Skeletal muscle tissue (tissue), 4 donors: ENCODE results near the gene FRMD5. TPM values are rescaled to one million over a fixed set of nuclear protein-coding genes. Genes with fewer than 3 reads are reported as not detected.

Experiments
- H3K27ac ChIP-seq: one replicate; pipeline ENCODE4 v1.7.0; 2013; ENCODE audit warnings: mild to moderate bottlenecking, low read depth, low read length, inconsistent platforms
- H3K27me3 ChIP-seq, 3 donors: one replicate each; pipeline ENCODE4 v1.7.0; 2013; ENCODE audit warnings: low read length in 3 of 3; ENCODE audit not compliant: control insufficient read depth in 3 of 3, insufficient read depth in 3 of 3
- H3K36me3 ChIP-seq, 3 donors: one replicate each; pipeline ENCODE4 v1.7.0; 2013; ENCODE audit warnings: low read length in 3 of 3; ENCODE audit not compliant: control insufficient read depth in 3 of 3, insufficient read depth in 3 of 3
- H3K4me1 ChIP-seq, 3 donors: one replicate each; pipeline ENCODE4 v1.7.0; 2013; ENCODE audit warnings: low read length in 3 of 3, mild to moderate bottlenecking in 3 of 3; ENCODE audit not compliant: control insufficient read depth in 3 of 3, insufficient read depth in 3 of 3
- H3K4me3 ChIP-seq, 3 donors: one replicate each; pipeline ENCODE4 v1.7.0; 2013; ENCODE audit warnings: low read length in 3 of 3
- H3K9ac ChIP-seq, 3 donors: one replicate each; pipeline ENCODE4 v1.7.0; 2013; ENCODE audit warnings: low read length in 3 of 3, mild to moderate bottlenecking in 3 of 3, moderate library complexity in 2 of 3, low read depth in 1 of 3
- H3K9me3 ChIP-seq, 3 donors: one replicate each; pipeline ENCODE4 v1.7.0; 2013; ENCODE audit warnings: low read length in 3 of 3; ENCODE audit not compliant: control insufficient read depth in 3 of 3
- total RNA-seq: library from RNA; depleted of rRNA; stranded (reverse); fragments of >200 nt; gene quantifications from one replicate; pipeline ENCODE4 v1.2.3, GENCODE V29; 2014
- donor health status: Osteomylitis.

FRMD5 gene
- total RNA-seq, 1 donor from 2014 or later = 3.7 TPM

DNA sequence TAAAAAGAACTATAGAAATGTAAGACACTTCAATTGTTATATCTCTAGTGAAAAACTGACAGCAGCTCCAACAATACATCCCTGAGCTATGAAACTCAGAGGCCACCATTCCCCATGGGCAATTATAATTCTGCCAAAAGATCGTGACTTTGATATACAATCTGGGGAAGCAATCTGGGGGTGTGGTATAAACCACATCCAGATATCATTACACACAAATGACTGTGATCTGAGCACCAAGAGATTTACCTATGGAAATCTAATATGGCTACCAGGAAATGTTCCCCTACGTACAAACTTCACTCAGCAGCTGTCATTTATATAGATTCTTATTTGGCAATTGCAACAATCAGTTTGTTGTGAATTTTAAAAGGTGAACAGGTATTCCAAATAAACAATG is 110.3 kb downstream of the FRMD5 start:
- no peak overlapping the region for H3K4me3 ChIP-seq
- no peaks in the 10 kb centered on the region for H3K36me3 ChIP-seq
- H3K27me3 ChIP-seq = no peaks in the 10 kb centered on the region
- no peaks in the 10 kb centered on the region for H3K9me3 ChIP-seq
- H3K4me1 ChIP-seq = no peaks in the 10 kb centered on the region
- H3K9ac ChIP-seq = no peak overlapping the region
- no peak overlapping the region for H3K27ac ChIP-seq

DNA sequence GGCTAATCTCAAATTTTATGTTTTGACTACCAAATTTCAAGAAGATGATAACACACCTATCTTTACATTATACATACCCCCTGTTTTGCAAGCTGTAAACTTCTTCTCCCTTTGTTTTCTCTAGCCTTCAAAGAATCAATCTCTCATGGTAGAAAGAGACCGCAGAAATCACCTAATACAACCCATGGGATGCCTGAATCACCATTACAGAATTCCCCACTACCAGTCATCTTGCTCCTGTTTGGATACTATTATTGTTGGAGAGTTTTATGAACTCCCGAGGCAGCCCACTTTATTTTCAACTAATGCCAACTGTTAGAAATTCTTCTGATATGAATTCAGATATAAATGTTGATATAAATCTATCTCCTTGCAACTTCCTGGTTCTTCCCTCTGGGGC is 110.9 kb downstream of the FRMD5 start:
- no peaks in the 10 kb centered on the region for H3K36me3 ChIP-seq
- H3K4me1 ChIP-seq = no peaks in the 10 kb centered on the region
- no peaks in the 10 kb centered on the region for H3K9me3 ChIP-seq
- no peaks in the 10 kb centered on the region for H3K27me3 ChIP-seq
- H3K4me3 ChIP-seq = no peak overlapping the region
- H3K27ac ChIP-seq = no peak overlapping the region
- H3K9ac ChIP-seq = no peak overlapping the region

DNA sequence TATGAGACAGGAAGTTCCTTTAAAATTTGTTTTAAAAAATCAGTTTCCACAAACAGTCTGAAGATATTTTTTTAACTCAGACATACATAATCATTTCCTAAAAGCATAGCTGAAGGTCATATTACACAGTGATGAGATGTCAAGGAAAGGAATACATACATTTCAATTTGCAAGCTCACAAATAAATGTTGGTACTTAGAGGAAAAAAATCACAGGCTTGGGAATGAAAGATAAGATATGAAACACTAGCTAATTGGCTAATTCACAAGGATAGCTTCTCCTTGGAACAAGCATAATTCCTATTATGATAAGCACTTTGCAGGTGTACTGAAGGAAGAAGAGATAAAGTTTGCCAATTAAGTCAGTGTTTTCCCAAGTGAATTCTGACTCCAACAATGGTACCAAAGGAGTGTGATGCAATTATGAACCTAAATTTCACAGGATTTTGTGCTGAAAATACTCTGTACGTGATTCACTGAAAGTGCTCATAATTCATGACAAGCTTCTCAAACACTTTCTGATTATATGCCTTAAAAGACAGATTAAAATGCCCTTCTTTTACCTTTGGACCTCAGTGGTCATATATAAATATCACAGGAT is 112.4 kb downstream of the FRMD5 start:
- Histone ChIP-seq H3K9me3 (no peaks in the 10 kb centered on the region), H3K27ac (no peak overlapping the region), H3K4me3 (no peak overlapping the region), H3K4me1 (no peaks in the 10 kb centered on the region), H3K9ac (no peak overlapping the region), H3K36me3 (no peaks in the 10 kb centered on the region), H3K27me3 (no peaks in the 10 kb centered on the region)

DNA sequence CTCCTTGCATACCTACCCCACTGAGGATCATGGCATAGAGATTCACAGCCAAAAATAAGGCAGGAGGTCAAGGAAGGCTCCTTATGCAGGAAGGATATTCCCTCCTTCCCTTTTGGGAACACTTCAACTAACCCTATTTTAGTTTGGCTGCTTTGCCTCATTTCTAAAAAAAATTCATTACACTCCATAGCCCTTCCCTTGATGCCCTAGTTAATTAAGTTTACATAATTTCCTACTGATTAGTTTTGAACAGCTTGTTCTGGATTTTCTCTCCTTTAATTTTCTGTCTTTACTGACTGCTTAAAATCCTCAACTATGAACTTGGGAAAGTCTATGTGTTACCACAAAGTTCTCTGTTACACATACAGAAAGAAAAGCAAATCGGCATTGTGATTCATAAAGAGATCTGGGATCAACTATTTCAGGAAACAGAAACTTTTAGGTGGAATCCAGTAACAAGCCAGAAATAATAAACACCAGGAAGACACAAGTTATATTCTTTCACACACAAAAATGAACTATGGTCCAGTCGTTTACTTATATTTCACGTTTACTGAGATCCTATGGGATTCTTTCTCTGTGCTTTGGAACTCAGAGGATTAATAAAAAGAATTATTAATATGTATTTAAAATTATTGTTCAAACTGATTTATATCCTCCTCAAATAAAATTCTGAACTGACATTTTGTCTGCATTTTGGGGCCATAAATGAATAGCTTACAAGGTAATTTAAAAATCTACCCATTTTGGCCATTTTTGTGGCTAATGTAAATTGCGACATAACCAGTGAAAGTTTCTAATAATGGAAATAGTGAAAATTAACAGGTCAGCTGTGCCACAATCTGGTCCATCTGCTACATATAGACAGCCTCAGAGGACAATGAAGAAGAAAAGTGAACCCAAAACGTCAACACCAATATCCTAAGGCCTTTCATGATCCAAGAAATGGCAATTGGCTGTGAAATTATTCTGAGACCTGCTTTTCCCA is 113.8 kb downstream of the FRMD5 start:
- Histone ChIP-seq H3K36me3 (no peaks in the 10 kb centered on the region), H3K27ac (no peak overlapping the region), H3K9ac (no peak overlapping the region), H3K9me3 (no peaks in the 10 kb centered on the region), H3K4me1 (no peaks in the 10 kb centered on the region), H3K27me3 (no peaks in the 10 kb centered on the region), H3K4me3 (no peak overlapping the region)

DNA sequence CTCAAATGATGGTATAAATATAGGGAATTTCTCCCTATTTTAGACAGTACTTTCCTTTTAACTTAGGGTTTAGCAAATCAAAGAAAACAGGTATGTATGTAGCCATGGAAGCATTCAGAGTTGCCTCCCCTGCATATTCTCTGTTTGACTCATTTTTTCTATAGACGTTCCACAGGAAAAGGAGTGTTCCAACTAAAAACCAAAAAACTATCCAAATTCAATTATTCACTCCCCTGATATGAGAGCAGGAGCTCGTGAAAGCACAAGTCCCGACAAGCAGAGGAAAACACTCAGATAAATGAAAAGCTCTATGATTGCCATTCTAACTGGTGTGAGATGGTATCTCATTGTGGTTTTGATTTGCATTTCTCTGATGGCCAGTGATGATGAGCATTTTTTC is 119.5 kb downstream of the FRMD5 start:
- Histone ChIP-seq H3K36me3 (no peaks in the 10 kb centered on the region), H3K9ac (no peak overlapping the region), H3K27ac (no peak overlapping the region), H3K9me3 (no peaks in the 10 kb centered on the region), H3K4me3 (no peak overlapping the region), H3K4me1 (no peaks in the 10 kb centered on the region), H3K27me3 (no peaks in the 10 kb centered on the region)

DNA sequence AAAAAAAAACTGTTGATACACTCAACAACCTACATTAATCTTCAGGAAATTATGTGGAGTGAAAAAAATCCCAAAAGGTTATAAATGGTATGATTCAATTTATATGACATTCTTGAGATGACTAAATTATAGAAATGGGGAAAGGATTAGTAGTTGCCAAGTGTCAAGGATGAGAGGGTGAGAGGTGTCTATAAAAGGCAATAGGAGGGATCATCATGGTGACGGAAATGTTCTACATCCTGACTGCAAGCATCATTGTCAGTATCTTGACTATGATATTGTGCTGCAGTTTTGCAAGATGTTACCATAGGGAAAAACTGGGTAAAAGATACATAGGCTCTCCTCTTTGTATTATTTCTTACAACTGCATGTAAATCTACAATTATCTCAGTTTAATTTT is 125.6 kb downstream of the FRMD5 start:
- Histone ChIP-seq H3K27me3 (no peaks in the 10 kb centered on the region), H3K27ac (no peak overlapping the region), H3K4me1 (no peaks in the 10 kb centered on the region), H3K4me3 (no peak overlapping the region), H3K9ac (no peak overlapping the region), H3K36me3 (no peaks in the 10 kb centered on the region), H3K9me3 (no peaks in the 10 kb centered on the region)

DNA sequence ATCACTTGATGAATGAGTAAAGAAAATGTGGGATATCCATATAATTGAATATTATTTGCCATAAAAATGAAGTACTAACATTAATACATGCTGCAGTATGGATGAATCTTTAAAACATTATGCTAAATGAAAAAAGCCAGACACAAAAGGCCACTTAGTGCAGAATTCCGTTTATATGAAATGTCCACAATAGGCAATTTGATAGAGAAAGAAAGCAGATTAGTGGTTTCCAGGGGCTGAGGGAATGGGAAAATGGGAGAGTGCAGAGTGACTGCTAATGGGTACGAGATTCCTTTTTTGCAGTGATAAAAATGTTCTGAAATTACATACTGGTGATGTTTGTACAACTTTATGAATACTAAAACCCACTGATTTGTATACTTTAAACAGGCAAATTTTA is 126.7 kb downstream of the FRMD5 start:
- H3K4me3 ChIP-seq = no peak overlapping the region
- no peaks in the 10 kb centered on the region for H3K27me3 ChIP-seq
- H3K9me3 ChIP-seq = no peaks in the 10 kb centered on the region
- no peak overlapping the region for H3K27ac ChIP-seq
- no peak overlapping the region for H3K9ac ChIP-seq
- H3K36me3 ChIP-seq = no peaks in the 10 kb centered on the region
- H3K4me1 ChIP-seq = no peaks in the 10 kb centered on the region

DNA sequence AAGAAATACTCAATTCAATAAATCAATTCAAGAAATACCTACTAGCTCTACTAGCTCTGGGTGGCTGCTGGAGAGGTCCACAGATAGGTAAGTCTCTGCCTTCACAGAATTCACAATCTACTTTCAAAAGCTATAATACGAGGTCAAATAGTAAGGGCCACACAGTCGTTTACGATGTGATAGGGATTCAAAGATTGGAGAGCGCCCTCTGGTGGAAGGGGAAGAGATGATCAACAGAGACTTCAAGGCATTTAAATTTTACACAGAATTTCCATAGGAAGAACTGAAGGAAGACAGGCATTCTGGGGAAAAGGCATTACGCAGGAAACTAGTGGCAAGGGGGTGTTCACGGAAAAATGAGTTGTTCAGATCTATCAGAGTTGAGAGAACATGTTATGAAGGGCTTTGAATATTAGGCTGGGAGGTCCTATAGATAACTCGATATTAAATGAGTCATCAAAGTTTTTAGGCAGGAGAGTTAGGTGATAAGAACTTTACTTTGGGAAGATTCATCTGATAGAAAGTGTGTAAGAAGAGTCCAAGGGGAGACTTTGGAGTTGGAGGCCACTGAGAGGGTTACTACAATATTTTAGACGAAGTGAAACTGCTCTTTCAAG is 128.8 kb downstream of the FRMD5 start:
- Histone ChIP-seq H3K36me3 (no peaks in the 10 kb centered on the region), H3K27me3 (no peaks in the 10 kb centered on the region), H3K27ac (no peak overlapping the region), H3K4me1 (no peaks in the 10 kb centered on the region), H3K9me3 (no peaks in the 10 kb centered on the region), H3K9ac (no peak overlapping the region), H3K4me3 (no peak overlapping the region)

DNA sequence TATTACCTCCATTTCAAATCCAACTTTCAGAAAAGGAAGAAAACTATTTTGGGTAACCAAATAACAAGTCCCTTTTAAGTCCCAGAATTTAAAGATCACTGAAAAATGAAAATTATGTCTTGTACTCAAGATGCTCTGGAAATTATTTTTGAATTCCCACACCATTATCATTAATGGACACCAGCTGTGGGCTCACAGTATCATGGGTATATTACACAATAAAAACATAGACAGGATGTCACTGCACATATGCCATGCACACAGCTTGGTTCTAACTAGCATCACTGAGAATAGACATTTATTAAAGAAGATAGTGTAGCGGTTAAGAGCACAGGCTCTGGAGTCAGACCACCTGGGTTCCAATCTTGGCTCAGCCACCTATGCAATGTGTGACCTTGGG is 130.4 kb downstream of the FRMD5 start:
- Histone ChIP-seq H3K27me3 (no peaks in the 10 kb centered on the region), H3K9me3 (no peaks in the 10 kb centered on the region), H3K36me3 (no peaks in the 10 kb centered on the region), H3K9ac (no peak overlapping the region), H3K4me3 (no peak overlapping the region), H3K4me1 (no peaks in the 10 kb centered on the region), H3K27ac (no peak overlapping the region)

DNA sequence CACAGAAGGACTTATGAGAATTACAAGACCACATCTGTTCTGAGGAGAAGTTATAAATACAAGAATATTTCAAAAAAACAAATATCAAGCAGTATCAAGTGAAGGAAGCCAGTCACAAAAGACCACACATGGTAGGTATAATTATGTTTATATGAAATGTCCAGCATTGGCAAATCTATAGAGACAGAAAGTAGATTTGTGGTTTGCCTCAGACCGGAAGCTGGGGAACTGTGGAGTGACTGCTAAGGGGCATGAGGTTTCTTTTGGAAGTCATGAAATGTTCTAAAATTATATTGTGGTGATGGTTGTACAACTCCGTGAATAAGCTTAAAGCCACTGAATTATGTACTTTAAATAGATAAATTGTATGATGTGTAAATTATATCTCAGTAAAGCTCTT is 136.9 kb downstream of the FRMD5 start:
- H3K4me3 ChIP-seq = no peak overlapping the region

More for the DNA sequence above, 136.9 kb downstream of the FRMD5 start:
- Histone ChIP-seq H3K27me3 (peaks cover 0 to 2% (median 0%) of the 10 kb centered on the region in 3 donors), H3K27ac (no peak overlapping the region), H3K4me1 (no peaks in the 10 kb centered on the region), H3K9me3 (no peaks in the 10 kb centered on the region), H3K9ac (no peak overlapping the region), H3K36me3 (no peaks in the 10 kb centered on the region)
